ENCODE results near the gene MARCHF10. TPM values are rescaled to one million over a fixed set of nuclear protein-coding genes. Genes with fewer than 3 reads are reported as not detected.
"Not testable (repeated sequence)": the region's sequence is repeated elsewhere in the genome, so short reads cannot be mapped to it uniquely, and the experiment has no call there.

The MARCHF10 gene
- total RNA-seq, 5 donors from 2014 or later (not counting 1 experiment from before 2014, with no cell fraction given) = 0.10 to 0.23 (median 0.13) TPM; not detected in 2

DNA sequence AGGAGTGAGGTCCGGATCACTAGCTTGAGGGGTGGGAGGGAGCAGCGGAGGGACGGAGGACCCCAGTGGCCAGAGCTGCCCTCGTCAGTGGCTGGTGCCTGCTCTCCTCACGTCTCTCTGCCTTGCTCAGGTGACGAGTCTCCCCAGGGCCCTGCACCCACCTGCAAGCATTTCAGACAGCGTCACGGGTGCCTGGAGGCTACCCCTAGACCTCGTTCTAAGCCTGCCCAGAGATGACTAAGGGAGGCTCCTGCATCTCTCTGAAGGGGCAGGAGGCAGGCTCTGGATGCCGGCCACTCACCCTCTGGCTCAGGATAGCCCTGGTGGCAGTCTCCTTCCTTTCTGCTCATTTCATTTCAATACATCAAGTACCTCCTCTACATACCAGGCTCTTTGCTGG lies 111.9 kb downstream of the MARCHF10 start:
- no peak for DNase-seq
- H3K27ac ChIP-seq (ENCODE audit: low read length) = no peak overlapping the region
- Mint-ChIP-seq H3K4me1 (no peaks in the 10 kb centered on the region), H3K27me3 (peaks cover 0 to 6% of the 10 kb centered on the region in 2 donors), H3K36me3 (no peaks in the 10 kb centered on the region), H3K27ac (no peak overlapping the region), H3K9me3 (no peaks in the 10 kb centered on the region), H3K4me3 (no peak overlapping the region)
- ChIA-PET POLR2A (no interaction called here), CTCF (no interaction called here)
- peaks cover 0 to 24% of the 10 kb centered on the region in 2 experiments for H3K27me3 ChIP-seq (replicated peaks in 1 of 2; ENCODE audit: control insufficient read depth in 2 of 2, extremely low read depth in 1 of 2, insufficient read depth in 2 of 2, low read length in 1 of 2)
- no peak overlapping the region for H3K4me3 ChIP-seq (ENCODE audit: control insufficient read depth in 1 of 2, extremely low read depth in 1 of 2, low read length in 1 of 2)
- peaks cover 0 to 4% of the 10 kb centered on the region in 2 donors for H3K36me3 ChIP-seq (ENCODE audit: control insufficient read depth in 2 of 2, extremely low read depth in 1 of 2, insufficient read depth in 1 of 2, low read length in 1 of 2)
- ATAC-seq (replicated peaks in 1 of 4) = no peak
- WGBS (ENCODE audit: insufficient coverage) = 77% methylated on average over 9 of the region's 10 CpGs
- H3K4me1 ChIP-seq (ENCODE audit: control insufficient read depth in 1 of 2, extremely low read depth in 1 of 2, insufficient read depth in 2 of 2, low read length in 2 of 2) = no peaks in the 10 kb centered on the region
- H3K9me3 ChIP-seq = no peaks in the 10 kb centered on the region

DNA sequence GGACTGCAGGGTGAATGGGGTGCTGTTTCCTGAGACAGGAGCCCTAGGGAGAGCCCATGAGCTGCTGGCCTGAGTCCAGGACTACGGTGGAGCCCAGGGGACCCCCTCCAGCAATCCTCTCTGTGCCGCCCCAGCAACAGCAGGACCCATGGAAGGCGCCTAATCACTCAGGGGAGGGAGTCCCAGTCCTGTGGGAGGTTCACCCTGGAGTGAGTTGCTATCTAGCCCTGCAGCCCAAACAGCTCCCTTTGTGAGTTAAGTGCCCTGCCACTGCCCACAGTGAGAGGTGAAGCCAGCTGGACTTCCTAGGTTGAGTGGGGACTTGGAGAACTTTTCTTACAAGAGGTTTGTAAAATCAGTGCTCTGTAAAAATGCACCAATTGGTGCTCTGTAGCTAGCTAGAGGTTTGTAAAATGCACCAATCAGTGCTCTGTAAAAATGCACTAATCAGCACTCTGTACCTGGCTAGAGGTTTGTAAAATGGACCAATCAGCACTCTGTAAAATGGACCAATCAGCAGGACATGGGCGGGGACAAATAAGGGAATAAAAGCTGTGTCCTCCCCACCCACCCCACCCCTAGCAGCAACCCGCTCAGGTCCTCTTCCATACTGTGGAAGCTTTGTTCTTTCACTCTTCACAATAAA lies 112.9 kb downstream of the MARCHF10 start:
- H3K4me1 Mint-ChIP-seq; H3K36me3 Mint-ChIP-seq; H3K36me3 ChIP-seq (ENCODE audit: control insufficient read depth in 2 of 2, extremely low read depth in 1 of 2, insufficient read depth in 1 of 2, low read length in 1 of 2); H3K27me3 Mint-ChIP-seq; H3K4me3 Mint-ChIP-seq; H3K4me1 ChIP-seq (ENCODE audit: control insufficient read depth in 1 of 2, extremely low read depth in 1 of 2, insufficient read depth in 2 of 2, low read length in 2 of 2); DNase-seq; H3K27ac ChIP-seq (ENCODE audit: low read length); H3K9me3 Mint-ChIP-seq; ATAC-seq (replicated peaks in 1 of 4); POLR2A ChIA-PET; CTCF ChIA-PET; H3K27ac Mint-ChIP-seq; H3K4me3 ChIP-seq (ENCODE audit: control insufficient read depth in 1 of 2, extremely low read depth in 1 of 2, low read length in 1 of 2); H3K9me3 ChIP-seq: not testable (repeated sequence)
- peaks cover 0 to 22% of the 10 kb centered on the region in 2 experiments for H3K27me3 ChIP-seq (replicated peaks in 1 of 2; ENCODE audit: control insufficient read depth in 2 of 2, extremely low read depth in 1 of 2, insufficient read depth in 2 of 2, low read length in 1 of 2)
- 92% methylated on average over 4 of the region's 5 CpGs for WGBS (ENCODE audit: insufficient coverage)

DNA sequence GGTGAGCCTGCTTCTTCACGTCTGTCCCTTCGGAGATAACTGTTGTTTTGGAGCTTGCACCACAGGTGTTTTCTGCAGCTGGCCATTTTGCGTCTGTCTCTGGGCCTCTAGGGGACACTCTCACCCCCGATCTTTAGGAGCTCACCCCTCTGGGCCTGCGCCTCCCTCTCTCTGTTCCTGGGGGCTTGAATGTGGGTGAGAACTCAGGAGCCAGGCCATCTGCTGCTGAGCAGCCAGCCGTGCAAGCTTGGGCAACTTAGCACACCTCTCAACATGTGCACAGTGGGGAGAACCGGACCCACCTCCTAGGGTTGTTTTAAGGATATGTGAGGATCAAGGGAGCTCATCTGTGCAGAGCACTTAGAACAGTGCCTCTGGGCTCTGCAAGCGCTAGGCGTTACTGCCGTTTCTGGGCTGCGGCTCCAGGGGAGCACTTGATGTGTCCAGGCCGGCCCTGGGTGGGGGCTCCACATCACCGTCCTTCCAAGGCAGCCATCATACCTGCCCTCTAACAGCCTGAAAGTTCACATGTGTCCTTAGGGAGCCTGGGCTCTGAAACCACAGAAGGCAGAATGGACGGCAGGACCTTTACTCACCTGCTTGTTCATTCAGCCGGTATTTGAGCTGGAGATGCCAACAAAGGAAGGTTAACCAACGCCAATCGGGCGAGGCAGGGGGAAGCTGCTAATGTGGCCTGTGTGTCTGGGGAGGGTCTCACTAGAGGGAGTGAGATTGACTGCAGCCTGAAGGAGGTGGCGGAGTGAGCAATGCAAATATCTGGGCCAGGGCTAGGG lies 114.3 kb downstream of the MARCHF10 start:
- CTCF ChIA-PET = no interaction called here

DNA sequence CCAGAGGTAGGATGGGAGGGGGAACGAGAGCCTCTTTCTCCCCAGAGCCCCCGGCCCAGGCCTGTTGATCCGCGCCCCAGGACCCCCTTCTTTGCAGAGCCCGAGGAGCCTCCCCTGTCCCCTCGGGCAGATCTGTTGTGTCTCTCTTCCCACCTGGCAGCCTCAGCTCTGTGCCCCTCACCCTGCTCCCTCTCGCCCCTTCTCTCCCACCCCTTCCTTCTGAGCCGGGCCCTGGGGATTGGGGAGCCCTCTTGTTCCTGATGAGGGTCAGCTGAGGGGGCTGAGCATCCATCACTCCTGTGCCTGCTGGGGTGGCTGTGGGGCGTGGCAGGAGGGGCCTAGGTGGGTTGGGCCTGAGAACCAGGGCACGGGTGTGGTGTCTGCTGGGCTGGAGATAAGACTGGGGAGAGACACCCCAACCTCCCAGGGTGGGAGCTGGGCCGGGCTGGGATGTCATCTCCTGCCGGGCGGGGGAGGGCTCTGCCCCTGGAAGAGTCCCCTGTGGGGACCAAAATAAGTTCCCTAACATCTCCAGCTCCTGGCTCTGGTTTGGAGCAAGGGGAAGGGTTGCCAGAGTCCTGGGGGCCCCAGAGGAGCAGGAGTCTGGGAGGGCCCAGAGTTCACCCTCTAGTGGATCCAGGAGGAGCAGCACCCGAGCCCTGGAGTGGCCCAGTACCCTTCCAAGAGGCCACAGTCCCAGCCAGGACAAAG lies 115.2 kb downstream of the MARCHF10 start:
- Histone ChIP-seq H3K27me3 (replicated peaks in 1 of 2; ENCODE audit: control insufficient read depth in 2 of 2, extremely low read depth in 1 of 2, insufficient read depth in 2 of 2, low read length in 1 of 2) (peaks cover 0 to 15% of the 10 kb centered on the region in 2 experiments), H3K36me3 (ENCODE audit: control insufficient read depth in 2 of 2, extremely low read depth in 1 of 2, insufficient read depth in 1 of 2, low read length in 1 of 2) (peaks cover 0 to 4% of the 10 kb centered on the region in 2 donors), H3K4me3 (ENCODE audit: control insufficient read depth in 1 of 2, extremely low read depth in 1 of 2, low read length in 1 of 2) (no peak overlapping the region), H3K9me3 (no peaks in the 10 kb centered on the region), H3K27ac (ENCODE audit: low read length) (no peak overlapping the region), H3K4me1 (ENCODE audit: control insufficient read depth in 1 of 2, extremely low read depth in 1 of 2, insufficient read depth in 2 of 2, low read length in 2 of 2) (no peaks in the 10 kb centered on the region)
- 33% methylated on average over 1 of the region's 14 CpGs for WGBS (ENCODE audit: insufficient coverage)
- H3K4me3 Mint-ChIP-seq = no peak overlapping the region
- H3K36me3 Mint-ChIP-seq = no peaks in the 10 kb centered on the region
- no peak overlapping the region for H3K27ac Mint-ChIP-seq
- no peak for ATAC-seq (replicated peaks in 1 of 4)
- POLR2A ChIA-PET = interaction anchor here in 1 of 2 donors (0.6 kb wide), 1 partner anchor 26 kb away, joined by 3 read pairs; no protein-coding TSS in a partner anchor
- no peaks in the 10 kb centered on the region for H3K4me1 Mint-ChIP-seq
- H3K9me3 Mint-ChIP-seq = no peaks in the 10 kb centered on the region
- CTCF ChIA-PET = no interaction called here
- no peak for DNase-seq
- peaks cover 0 to 2% of the 10 kb centered on the region in 2 donors for H3K27me3 Mint-ChIP-seq

More for the DNA sequence above, 114.3 kb downstream of the MARCHF10 start:
- no peaks in the 10 kb centered on the region for H3K4me1 ChIP-seq (ENCODE audit: control insufficient read depth in 1 of 2, extremely low read depth in 1 of 2, insufficient read depth in 2 of 2, low read length in 2 of 2)
- Mint-ChIP-seq H3K27ac (no peak overlapping the region), H3K9me3 (no peaks in the 10 kb centered on the region), H3K36me3 (no peaks in the 10 kb centered on the region), H3K4me3 (no peak overlapping the region), H3K4me1 (no peaks in the 10 kb centered on the region), H3K27me3 (peaks cover 0 to 2% of the 10 kb centered on the region in 2 donors)
- H3K36me3 ChIP-seq (ENCODE audit: control insufficient read depth in 2 of 2, extremely low read depth in 1 of 2, insufficient read depth in 1 of 2, low read length in 1 of 2) = peaks cover 0 to 4% of the 10 kb centered on the region in 2 donors
- H3K4me3 ChIP-seq (ENCODE audit: control insufficient read depth in 1 of 2, extremely low read depth in 1 of 2, low read length in 1 of 2) = no peak overlapping the region
- no peak overlapping the region for H3K27ac ChIP-seq (ENCODE audit: low read length)
- no peaks in the 10 kb centered on the region for H3K9me3 ChIP-seq
- no peak for DNase-seq
- H3K27me3 ChIP-seq (replicated peaks in 1 of 2; ENCODE audit: control insufficient read depth in 2 of 2, extremely low read depth in 1 of 2, insufficient read depth in 2 of 2, low read length in 1 of 2) = peaks cover 0 to 21% of the 10 kb centered on the region in 2 experiments
- 96% methylated on average over 17 of the region's 19 CpGs for whole genome bisulfite sequencing (ENCODE audit: insufficient coverage)
- ATAC-seq (replicated peaks in 1 of 4) = no peak
- POLR2A ChIA-PET = no interaction called here

DNA sequence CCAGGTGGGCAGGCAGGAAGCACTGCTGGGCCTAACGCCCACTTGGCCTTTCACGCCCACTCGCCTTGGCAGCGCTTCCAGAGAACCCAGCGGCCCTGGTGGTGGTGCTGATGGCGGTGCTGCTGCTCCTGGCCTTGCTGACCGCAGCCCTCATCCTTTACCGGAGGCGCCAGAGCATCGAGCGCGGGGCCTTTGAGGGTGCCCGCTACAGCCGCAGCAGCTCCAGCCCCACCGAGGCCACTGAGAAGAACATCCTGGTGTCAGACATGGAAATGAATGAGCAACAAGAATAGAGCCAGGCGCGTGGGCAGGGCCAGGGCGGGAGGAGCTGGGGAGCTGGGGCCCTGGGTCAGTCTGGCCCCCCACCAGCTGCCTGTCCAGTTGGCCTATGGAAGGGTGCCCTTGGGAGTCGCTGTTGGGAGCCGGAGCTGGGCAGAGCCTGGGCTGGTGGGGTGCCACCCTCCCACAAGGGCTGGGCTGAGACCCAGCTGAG lies 115.9 kb downstream of the MARCHF10 start:
- H3K4me1 Mint-ChIP-seq = no peaks in the 10 kb centered on the region
- H3K36me3 Mint-ChIP-seq = no peaks in the 10 kb centered on the region
- no peak overlapping the region for H3K4me3 ChIP-seq (ENCODE audit: control insufficient read depth in 1 of 2, extremely low read depth in 1 of 2, low read length in 1 of 2)
- H3K27me3 Mint-ChIP-seq = peaks cover 0 to 2% of the 10 kb centered on the region in 2 donors
- H3K36me3 ChIP-seq (ENCODE audit: control insufficient read depth in 2 of 2, extremely low read depth in 1 of 2, insufficient read depth in 1 of 2, low read length in 1 of 2) = peaks cover 0 to 4% of the 10 kb centered on the region in 2 donors
- no peak for DNase-seq
- ChIA-PET POLR2A (interaction anchor here in 1 of 2 donors (0.6 kb wide), 1 partner anchor 26 kb away, joined by 3 read pairs; no protein-coding TSS in a partner anchor), CTCF (no interaction called here)
- WGBS (ENCODE audit: insufficient coverage) = 92% methylated on average over 20 of the region's 20 CpGs
- H3K27ac ChIP-seq (ENCODE audit: low read length) = no peak overlapping the region
- H3K9me3 Mint-ChIP-seq = no peaks in the 10 kb centered on the region
- no peak overlapping the region for H3K4me3 Mint-ChIP-seq
- no peaks in the 10 kb centered on the region for H3K9me3 ChIP-seq
- ATAC-seq (replicated peaks in 1 of 4) = no peak
- H3K27ac Mint-ChIP-seq = no peak overlapping the region
- H3K27me3 ChIP-seq (replicated peaks in 1 of 2; ENCODE audit: control insufficient read depth in 2 of 2, extremely low read depth in 1 of 2, insufficient read depth in 2 of 2, low read length in 1 of 2) = peaks cover 0 to 12% of the 10 kb centered on the region in 2 experiments
- no peaks in the 10 kb centered on the region for H3K4me1 ChIP-seq (ENCODE audit: control insufficient read depth in 1 of 2, extremely low read depth in 1 of 2, insufficient read depth in 2 of 2, low read length in 2 of 2)

DNA sequence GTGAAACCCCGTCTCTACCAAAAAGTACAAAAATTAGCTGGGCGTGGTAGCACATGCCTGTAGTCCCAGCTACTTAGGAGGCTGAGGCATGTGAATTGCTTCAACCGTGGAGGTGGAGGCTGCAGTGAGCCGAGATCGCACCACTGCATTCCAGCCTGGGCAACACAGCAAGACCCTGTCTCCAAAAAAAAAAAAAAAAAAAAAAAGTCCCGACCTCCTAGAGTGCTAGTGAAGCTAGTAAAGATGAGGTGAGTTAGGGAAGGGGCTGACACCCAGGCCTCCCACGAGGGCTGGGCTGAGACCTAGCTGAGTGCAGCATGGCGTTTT lies 116.6 kb downstream of the MARCHF10 start:
- not testable (repeated sequence) for H3K4me1 Mint-ChIP-seq; H3K4me3 Mint-ChIP-seq; H3K27ac Mint-ChIP-seq; DNase-seq; H3K4me3 ChIP-seq (ENCODE audit: control insufficient read depth in 1 of 2, extremely low read depth in 1 of 2, low read length in 1 of 2); ATAC-seq (replicated peaks in 1 of 4); H3K27ac ChIP-seq (ENCODE audit: low read length); H3K4me1 ChIP-seq (ENCODE audit: control insufficient read depth in 1 of 2, extremely low read depth in 1 of 2, insufficient read depth in 2 of 2, low read length in 2 of 2); H3K9me3 Mint-ChIP-seq; H3K36me3 Mint-ChIP-seq; H3K9me3 ChIP-seq; H3K27me3 Mint-ChIP-seq; H3K36me3 ChIP-seq (ENCODE audit: control insufficient read depth in 2 of 2, extremely low read depth in 1 of 2, insufficient read depth in 1 of 2, low read length in 1 of 2)
- CTCF ChIA-PET = interaction anchor here in 1 of 2 donors (0.6 kb wide), 1 partner anchor 564 kb away, joined by 4 read pairs; no protein-coding TSS in a partner anchor
- H3K27me3 ChIP-seq (replicated peaks in 1 of 2; ENCODE audit: control insufficient read depth in 2 of 2, extremely low read depth in 1 of 2, insufficient read depth in 2 of 2, low read length in 1 of 2) = peaks cover 0 to 11% of the 10 kb centered on the region in 2 experiments
- 100% methylated on average over 2 of the region's 8 CpGs for WGBS (ENCODE audit: insufficient coverage)
- POLR2A ChIA-PET = interaction anchor here in 1 of 2 donors (0.6 kb wide), 1 partner anchor 706 kb away, joined by 4 read pairs; no protein-coding TSS in a partner anchor

Measured in T-cell (primary cell).